Activated CD8-positive, alpha-beta memory T cell treated with anti-CD3 and anti-CD28 coated beads for 1 hour (primary cell): ENCODE results near the gene CPM.
"Not testable (repeated sequence)": the region's sequence is repeated elsewhere in the genome, so short reads cannot be mapped to it uniquely, and the experiment has no call there.

Experiments
- DNase-seq, 2 donors: peaks; one replicate each; pipeline ENCODE4 v3.0.0-alpha.2; 2020; ENCODE audit warnings: low read depth in 1 of 2; ENCODE audit errors: extremely low read depth in 1 of 2

CPM gene

GRCh38 chr12:68809190-68810026 is 123.6 kb downstream of the CPM start:
- no peak for DNase-seq

GRCh38 chr12:68808388-68809189 is 124.4 kb downstream of the CPM start:
- DNase-seq = peak in 1 of 2 donors; percentile 31

DNA sequence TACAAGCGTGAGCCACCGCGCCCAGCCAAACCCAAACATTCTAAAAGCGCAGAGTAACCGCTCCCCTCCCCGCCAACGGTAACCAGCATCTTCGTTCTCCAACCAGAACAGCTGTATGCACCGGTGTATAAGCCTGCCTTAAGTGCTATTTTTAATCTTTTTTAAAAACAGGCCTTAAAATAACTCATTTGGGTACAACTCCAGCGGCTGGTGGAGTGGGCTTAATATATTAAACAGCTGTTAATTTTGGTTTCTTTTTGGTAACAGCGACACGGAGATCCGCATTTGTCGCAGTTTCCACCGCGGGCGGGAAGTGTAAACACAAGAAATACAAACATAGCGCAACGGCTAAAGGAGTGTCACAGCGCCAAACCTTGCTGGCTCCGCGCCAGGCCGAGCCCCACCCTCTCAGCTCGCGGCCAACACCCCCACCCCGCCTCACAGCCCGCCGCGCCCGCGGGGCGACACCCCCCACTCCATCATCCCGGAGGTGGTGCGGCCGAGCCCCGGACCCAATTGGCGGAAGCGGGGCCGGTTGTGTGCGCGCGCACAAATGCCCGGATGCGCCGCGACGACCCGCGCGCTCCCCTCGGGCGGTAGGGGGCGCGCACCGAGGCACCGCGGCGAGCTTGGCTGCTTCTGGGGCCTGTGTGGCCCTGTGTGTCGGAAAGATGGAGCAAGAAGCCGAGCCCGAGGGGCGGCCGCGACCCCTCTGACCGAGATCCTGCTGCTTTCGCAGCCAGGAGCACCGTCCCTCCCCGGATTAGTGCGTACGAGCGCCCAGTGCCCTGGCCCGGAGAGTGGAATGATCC is 125.2 kb downstream of the CPM start, which contains the start of gene MDM2:
TSS of gene MDM2 (plus strand) at position 602 of the 812 bp plus-strand sequence. CDS start 301 bp downstream, outside the sequence.
- peak; percentile 87 to 97 for DNase-seq

GRCh38 chr12:68807274-68807575 is 125.7 kb downstream of the CPM start:
- not testable (repeated sequence) for DNase-seq

- DNase-seq = no peak
Measured at GRCh38 chr12:68806488-68807237, 126.3 kb downstream of the CPM start.

- no peak for DNase-seq
Measured at GRCh38 chr12:68805592-68806120, 127.3 kb downstream of the CPM start.

GRCh38 chr12:68804657-68805591 is 128.0 kb downstream of the CPM start:
- no peak for DNase-seq

- DNase-seq = no peak
Measured at GRCh38 chr12:68803948-68804656, 128.9 kb downstream of the CPM start.

DNA sequence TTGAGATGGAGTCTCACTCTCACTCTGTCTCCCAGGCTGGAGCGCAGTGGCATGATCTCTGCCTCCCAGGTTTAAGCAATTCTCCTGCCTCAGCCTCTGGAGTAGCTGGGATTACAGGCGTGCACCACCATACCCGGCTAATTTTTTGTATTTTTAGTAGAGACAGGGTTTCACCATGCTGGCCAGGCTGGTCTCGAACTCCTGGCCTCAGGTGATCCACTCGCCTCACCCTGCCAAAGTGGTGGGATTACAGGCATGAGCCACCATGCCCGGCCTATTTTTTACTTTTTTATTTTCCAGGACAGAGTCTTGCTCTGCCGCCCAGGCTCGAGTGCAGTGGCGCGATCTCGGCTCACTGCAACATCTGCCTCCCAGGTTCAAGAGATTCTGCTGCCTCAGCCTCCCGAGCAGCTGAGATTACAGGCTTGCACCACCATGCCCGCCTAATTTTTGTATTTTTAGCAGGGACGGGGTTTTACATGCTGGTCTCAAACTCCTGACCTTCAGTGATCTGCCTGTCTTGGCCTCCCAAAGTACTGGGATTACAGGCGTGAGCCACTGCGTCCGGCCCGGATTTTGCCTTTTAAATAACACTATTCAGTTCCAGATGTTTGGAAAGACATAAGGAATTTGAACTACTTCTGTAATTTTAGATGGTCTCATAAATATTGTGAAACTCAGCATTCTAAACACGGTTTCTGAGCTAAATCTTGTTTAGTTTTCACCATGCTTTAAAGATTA is 129.9 kb downstream of the CPM start:
- not testable (repeated sequence) for DNase-seq

DNA sequence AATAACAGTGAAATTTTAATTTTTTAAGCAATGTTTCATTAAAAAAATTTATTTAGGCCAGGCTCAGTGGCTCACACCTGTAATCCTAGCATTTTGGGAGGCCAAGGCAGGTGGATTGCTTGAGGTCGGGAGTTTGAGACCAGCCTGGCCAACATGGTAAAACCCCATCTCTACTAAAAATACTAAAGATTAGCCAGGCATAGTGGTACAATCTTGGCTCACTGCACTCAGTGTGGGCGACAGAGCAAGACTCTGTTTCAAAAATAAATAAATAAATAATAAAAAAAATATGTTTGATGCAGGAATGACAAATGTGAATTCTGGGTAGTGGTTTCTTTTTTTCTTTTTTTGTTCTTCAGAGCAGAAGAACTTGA is 130.6 kb downstream of the CPM start:
- DNase-seq = not testable (repeated sequence)
